ENCODE results near the gene KLHDC8B.

Gene KLHDC8B

GRCh38 chr3:49134471-49135265, 36.7 kb upstream of the KLHDC8B start:
- H3K4me1 Mint-ChIP-seq (ENCODE audit: low read depth in 2 of 2) = peaks cover 0 to 4% of the 10 kb centered on the region in 2 donors
- no peak overlapping the region for H3K27ac Mint-ChIP-seq
- no peak overlapping the region for H3K4me3 Mint-ChIP-seq
- H3K27me3 Mint-ChIP-seq = peaks cover 14 to 44% of the 10 kb centered on the region in 2 donors
- DNase-seq = no peak
- ATAC-seq (replicated peaks) = no peak
- no peaks in the 10 kb centered on the region for H3K36me3 Mint-ChIP-seq (ENCODE audit: insufficient read depth)
- no peaks in the 10 kb centered on the region for H3K9me3 Mint-ChIP-seq

GRCh38 chr3:49135499-49135898, 35.9 kb upstream of the KLHDC8B start:
- Mint-ChIP-seq H3K4me3 (no peak overlapping the region), H3K36me3 (ENCODE audit: insufficient read depth) (no peaks in the 10 kb centered on the region), H3K27me3 (peaks cover 14 to 52% of the 10 kb centered on the region in 2 donors), H3K9me3 (no peaks in the 10 kb centered on the region), H3K4me1 (ENCODE audit: low read depth in 2 of 2) (peaks cover 0 to 4% of the 10 kb centered on the region in 2 donors), H3K27ac (no peak overlapping the region)
- DNase-seq = no peak
- ATAC-seq (replicated peaks) = no peak

- Mint-ChIP-seq H3K36me3 (ENCODE audit: insufficient read depth) (no peaks in the 10 kb centered on the region), H3K9me3 (peaks cover 0 to 5% of the 10 kb centered on the region in 2 donors), H3K27me3 (peaks cover 18 to 40% of the 10 kb centered on the region in 2 donors), H3K27ac (no peak overlapping the region), H3K4me1 (ENCODE audit: low read depth in 2 of 2) (no peaks in the 10 kb centered on the region), H3K4me3 (no peak overlapping the region)
- no peak for DNase-seq
- no peak for ATAC-seq (replicated peaks)
Observed at GRCh38 chr3:49140080-49140479, 31.3 kb upstream of the KLHDC8B start.

- Mint-ChIP-seq H3K4me1 (ENCODE audit: low read depth in 2 of 2) (peaks cover 0 to 2% of the 10 kb centered on the region in 2 donors), H3K27ac (no peak overlapping the region), H3K9me3 (no peaks in the 10 kb centered on the region), H3K27me3 (no peaks in the 10 kb centered on the region), H3K4me3 (no peak overlapping the region), H3K36me3 (ENCODE audit: insufficient read depth) (no peaks in the 10 kb centered on the region)
- ATAC-seq (replicated peaks) (no peak), DNase-seq (no peak)
Observed at GRCh38 chr3:49148159-49148558, 23.2 kb upstream of the KLHDC8B start.

- no peaks in the 10 kb centered on the region for H3K36me3 Mint-ChIP-seq (ENCODE audit: insufficient read depth)
- no peaks in the 10 kb centered on the region for H3K4me1 Mint-ChIP-seq (ENCODE audit: low read depth in 2 of 2)
- peak overlapping the region; percentile 65 to 82 for H3K27ac Mint-ChIP-seq
- H3K9me3 Mint-ChIP-seq = no peaks in the 10 kb centered on the region
- no peaks in the 10 kb centered on the region for H3K27me3 Mint-ChIP-seq
- ATAC-seq (replicated peaks) = no peak
- no peak overlapping the region for H3K4me3 Mint-ChIP-seq
- no peak for DNase-seq
Observed at GRCh38 chr3:49151610-49152009, 19.8 kb upstream of the KLHDC8B start.

GRCh38 chr3:49153349-49153912, 18.0 kb upstream of the KLHDC8B start:
- H3K27me3 Mint-ChIP-seq = no peaks in the 10 kb centered on the region
- H3K36me3 Mint-ChIP-seq (ENCODE audit: insufficient read depth) = no peaks in the 10 kb centered on the region
- no peak overlapping the region for H3K4me3 Mint-ChIP-seq
- DNase-seq (no peak), ATAC-seq (replicated peaks) (no peak)
- peak overlapping the region in 1 of 2 donors; percentile 49 for H3K27ac Mint-ChIP-seq
- H3K9me3 Mint-ChIP-seq = no peaks in the 10 kb centered on the region
- H3K4me1 Mint-ChIP-seq (ENCODE audit: low read depth in 2 of 2) = peaks cover 0 to 3% of the 10 kb centered on the region in 2 donors

GRCh38 chr3:49157289-49157688, 14.1 kb upstream of the KLHDC8B start:
- no peak for DNase-seq
- H3K4me1 Mint-ChIP-seq (ENCODE audit: low read depth in 2 of 2) = peaks cover 0 to 3% of the 10 kb centered on the region in 2 donors

GRCh38 chr3:49158103-49158709, 13.2 kb upstream of the KLHDC8B start:
- DNase-seq (peak; percentile 49 to 60 (median 53)), ATAC-seq (replicated peaks) (peak; percentile 93)
- Mint-ChIP-seq H3K4me1 (ENCODE audit: low read depth in 2 of 2) (peaks cover 0 to 3% of the 10 kb centered on the region in 2 donors), H3K4me3 (no peak overlapping the region), H3K27ac (peak overlapping the region in 1 of 2 donors; percentile 48), H3K36me3 (ENCODE audit: insufficient read depth) (peaks cover 13% of the 10 kb centered on the region), H3K9me3 (no peaks in the 10 kb centered on the region), H3K27me3 (no peaks in the 10 kb centered on the region)

More at GRCh38 chr3:49157289-49157688, 14.1 kb upstream of the KLHDC8B start:
- Mint-ChIP-seq H3K36me3 (ENCODE audit: insufficient read depth) (peaks cover 11% of the 10 kb centered on the region), H3K9me3 (no peaks in the 10 kb centered on the region), H3K4me3 (no peak overlapping the region), H3K27me3 (no peaks in the 10 kb centered on the region), H3K27ac (no peak overlapping the region)
- ATAC-seq (replicated peaks) = no peak

GRCh38 chr3:49158792-49159191, 12.6 kb upstream of the KLHDC8B start:
- Mint-ChIP-seq H3K27ac (peak overlapping the region in 1 of 2 donors; percentile 73), H3K4me1 (ENCODE audit: low read depth in 2 of 2) (peaks cover 3% of the 10 kb centered on the region in 2 donors), H3K9me3 (no peaks in the 10 kb centered on the region), H3K27me3 (no peaks in the 10 kb centered on the region), H3K36me3 (ENCODE audit: insufficient read depth) (peaks cover 19% of the 10 kb centered on the region), H3K4me3 (no peak overlapping the region)
- DNase-seq (no peak), ATAC-seq (replicated peaks) (no peak)

GRCh38 chr3:49161197-49161596, 10.2 kb upstream of the KLHDC8B start:
- Mint-ChIP-seq H3K27me3 (no peaks in the 10 kb centered on the region), H3K9me3 (no peaks in the 10 kb centered on the region), H3K4me1 (ENCODE audit: low read depth in 2 of 2) (peaks cover 18 to 23% of the 10 kb centered on the region in 2 donors), H3K27ac (no peak overlapping the region), H3K36me3 (ENCODE audit: insufficient read depth) (peaks cover 29% of the 10 kb centered on the region), H3K4me3 (no peak overlapping the region)
- DNase-seq (no peak), ATAC-seq (replicated peaks) (no peak)

GRCh38 chr3:49161808-49162530, 9.4 kb upstream of the KLHDC8B start:
- peaks cover 18 to 28% of the 10 kb centered on the region in 2 donors for H3K4me1 Mint-ChIP-seq (ENCODE audit: low read depth in 2 of 2)

GRCh38 chr3:49162751-49163419, 8.5 kb upstream of the KLHDC8B start:
- no peak overlapping the region for H3K4me3 Mint-ChIP-seq
- peaks cover 32% of the 10 kb centered on the region for H3K36me3 Mint-ChIP-seq (ENCODE audit: insufficient read depth)
- no peaks in the 10 kb centered on the region for H3K9me3 Mint-ChIP-seq
- peaks cover 18 to 28% of the 10 kb centered on the region in 2 donors for H3K4me1 Mint-ChIP-seq (ENCODE audit: low read depth in 2 of 2)
- no peak overlapping the region for H3K27ac Mint-ChIP-seq
- H3K27me3 Mint-ChIP-seq = no peaks in the 10 kb centered on the region
- ATAC-seq (replicated peaks) (no peak), DNase-seq (no peak)

More at GRCh38 chr3:49161808-49162530, 9.4 kb upstream of the KLHDC8B start:
- no peak overlapping the region for H3K27ac Mint-ChIP-seq
- H3K36me3 Mint-ChIP-seq (ENCODE audit: insufficient read depth) = peaks cover 32% of the 10 kb centered on the region
- no peaks in the 10 kb centered on the region for H3K9me3 Mint-ChIP-seq
- no peak overlapping the region for H3K4me3 Mint-ChIP-seq
- no peaks in the 10 kb centered on the region for H3K27me3 Mint-ChIP-seq
- DNase-seq (no peak), ATAC-seq (replicated peaks) (no peak)

- Mint-ChIP-seq H3K27me3 (no peaks in the 10 kb centered on the region), H3K27ac (peak overlapping the region in 1 of 2 donors; percentile 97), H3K9me3 (no peaks in the 10 kb centered on the region), H3K36me3 (ENCODE audit: insufficient read depth) (peaks cover 32% of the 10 kb centered on the region), H3K4me1 (ENCODE audit: low read depth in 2 of 2) (peaks cover 15 to 28% of the 10 kb centered on the region in 2 donors), H3K4me3 (no peak overlapping the region)
- ATAC-seq (replicated peaks) (no peak), DNase-seq (no peak)
Observed at GRCh38 chr3:49163609-49164008, 7.8 kb upstream of the KLHDC8B start.
